ENCODE results near the gene CX3CR1.

- no peak for TF ChIP-seq PML (IDR thresholded peaks at IDR 0.05; ENCODE audit: low read length)
- no peak for TF ChIP-seq REST (IDR thresholded peaks at IDR 0.05; ENCODE audit: low read depth, low read length)
- no peak for TF ChIP-seq NRF1 (conservative IDR thresholded peaks at IDR 0.05; ENCODE audit: low read depth, low read length)
- TF ChIP-seq CTCF (IDR thresholded peaks at IDR 0.05 in 2 of 3, conservative IDR thresholded peaks at IDR 0.05 in 1 of 3; ENCODE audit: control insufficient read depth in 2 of 3, extremely low read depth in 1 of 3, insufficient read depth in 1 of 3, low read depth in 3 of 3, low read length in 3 of 3): no peak
- TF ChIP-seq POLR2A (IDR thresholded peaks at IDR 0.05; ENCODE audit: low read depth, low read length): no peak
- TF ChIP-seq JUNB (IDR thresholded peaks at IDR 0.05): no peak
Observed at GRCh38 chr3:39264053-39264452, 15.8 kb downstream of the CX3CR1 start.
